HG02642 (cell line): Measurements from ENCODE around the gene LAD1.

Source experiments
- ATAC-seq: cut with Tn5 transposase; IDR thresholded peaks from one replicate; pipeline ENCODE4 v1.9.1; 2021; ENCODE audit warnings: mild to moderate bottlenecking; ENCODE audit not compliant: unreplicated experiment, poor library complexity

Gene LAD1

DNA sequence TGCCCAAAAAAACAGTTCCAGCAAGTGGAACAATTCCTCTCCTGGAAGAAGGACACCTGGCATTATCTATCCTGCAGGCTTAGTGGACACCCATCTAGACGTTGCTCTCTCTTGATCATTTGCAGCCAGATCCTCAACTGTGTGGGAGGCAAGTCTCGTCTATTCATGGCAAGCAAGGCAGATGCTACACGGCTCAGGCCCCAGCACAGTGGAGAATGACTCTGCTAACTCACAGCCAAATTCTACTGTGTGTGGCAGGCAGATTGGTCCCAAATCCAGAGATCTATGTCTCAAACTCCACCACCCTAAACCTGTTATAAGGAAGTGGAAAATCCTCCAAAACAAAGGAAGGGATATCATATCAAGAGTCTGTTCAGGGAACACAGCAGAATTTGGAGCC lies 28.6 kb downstream of the LAD1 start:
- no peak for ATAC-seq

GRCh38 chr1:201369209-201369608 lies 29.9 kb downstream of the LAD1 start:
- no peak for ATAC-seq

- ATAC-seq: no peak
Measured at GRCh38 chr1:201366696-201367095, 32.4 kb downstream of the LAD1 start.

- no peak for ATAC-seq
Measured at GRCh38 chr1:201365251-201365650, 33.9 kb downstream of the LAD1 start.

GRCh38 chr1:201364808-201365105 lies 34.4 kb downstream of the LAD1 start:
- ATAC-seq: no peak

GRCh38 chr1:201363467-201363866 lies 35.7 kb downstream of the LAD1 start:
- no peak for ATAC-seq

GRCh38 chr1:201362906-201363305 lies 36.2 kb downstream of the LAD1 start:
- no peak for ATAC-seq

DNA sequence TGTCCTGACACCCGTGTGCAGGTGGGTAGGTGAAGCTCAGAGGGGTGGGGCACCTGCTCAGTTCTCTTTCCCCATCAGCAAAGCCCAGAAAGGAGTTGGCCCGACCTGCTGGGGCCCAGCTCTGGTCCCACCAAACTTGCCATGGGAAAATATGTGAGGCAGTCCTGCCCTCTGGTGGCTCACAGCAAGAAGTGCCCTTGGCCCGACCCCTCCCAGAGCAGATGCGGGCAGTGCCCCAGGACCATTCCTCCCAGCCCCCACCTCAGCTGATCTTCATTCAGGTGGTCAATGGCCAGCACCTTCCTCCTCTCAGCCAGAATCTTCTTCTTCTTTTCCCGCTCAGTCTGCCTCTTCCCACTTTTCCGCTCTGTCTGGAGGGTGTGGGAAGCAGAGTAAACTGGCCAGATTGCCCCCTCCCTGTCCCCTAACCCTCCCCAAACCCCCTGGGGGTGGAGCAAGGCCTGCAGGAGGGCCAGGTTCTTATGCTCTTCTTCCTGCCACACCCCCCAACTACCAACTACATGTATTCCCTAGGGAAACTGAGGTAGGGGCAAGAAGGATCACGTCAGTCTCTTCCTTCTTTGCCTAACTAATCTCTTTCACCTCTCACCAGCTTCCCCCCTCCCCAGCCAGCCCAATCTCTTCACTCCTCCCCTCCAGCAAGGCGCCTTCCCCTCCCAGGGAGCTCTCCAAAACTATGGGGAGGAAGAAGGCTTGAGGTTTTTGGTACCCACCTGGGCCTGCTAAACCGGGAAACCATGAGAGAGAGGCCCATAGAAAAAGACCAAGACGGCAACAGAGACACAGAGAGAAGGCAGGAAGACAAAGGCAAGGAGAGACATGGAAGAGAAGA lies 37.2 kb downstream of the LAD1 start:
- peak; percentile 69 for ATAC-seq

GRCh38 chr1:201360901-201361651 lies 38.0 kb downstream of the LAD1 start:
- ATAC-seq: no peak

DNA sequence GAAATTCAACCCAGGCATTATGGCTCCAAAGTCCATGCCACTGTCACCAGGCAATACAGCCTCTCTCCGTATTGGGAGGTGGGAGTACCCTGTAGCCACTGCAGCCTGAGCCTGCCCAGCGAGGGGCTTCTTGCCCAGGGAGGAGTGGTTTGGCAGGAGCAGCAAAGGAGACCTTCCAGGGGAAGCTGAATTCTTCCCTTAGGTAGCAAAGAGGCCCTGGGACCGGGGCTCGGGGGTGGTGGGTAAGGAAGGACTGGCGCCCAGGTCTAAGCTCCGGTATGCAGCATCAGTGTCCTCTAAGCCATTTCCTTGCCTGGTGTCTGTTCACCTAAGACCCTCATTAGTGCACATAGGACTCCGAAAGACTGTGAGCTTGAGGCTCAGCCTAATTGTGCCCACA lies 38.6 kb downstream of the LAD1 start:
- no peak for ATAC-seq

GRCh38 chr1:201359873-201360210 lies 39.3 kb downstream of the LAD1 start:
- ATAC-seq: no peak

GRCh38 chr1:201359031-201359872 lies 39.9 kb downstream of the LAD1 start:
- ATAC-seq: no peak

DNA sequence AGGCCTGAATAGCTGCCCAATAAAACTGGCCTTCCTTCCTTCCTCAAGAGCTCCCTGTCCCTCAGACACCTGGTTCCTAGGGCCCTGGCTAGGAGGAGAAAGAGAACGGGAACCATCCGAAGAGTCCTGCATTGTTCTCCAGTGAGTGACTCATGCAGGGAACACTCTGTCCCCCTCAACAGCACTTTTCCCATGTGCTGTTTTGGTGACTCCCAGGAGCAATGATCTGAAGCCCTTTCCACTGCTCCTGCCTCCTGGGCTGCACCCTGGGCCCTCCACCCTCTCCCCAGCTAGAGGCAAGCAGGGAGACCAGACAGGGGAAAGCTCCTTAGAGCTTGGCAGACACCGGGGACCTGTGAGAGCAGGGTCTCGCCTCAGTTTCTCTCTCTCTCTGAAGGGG lies 40.5 kb downstream of the LAD1 start:
- ATAC-seq: no peak

DNA sequence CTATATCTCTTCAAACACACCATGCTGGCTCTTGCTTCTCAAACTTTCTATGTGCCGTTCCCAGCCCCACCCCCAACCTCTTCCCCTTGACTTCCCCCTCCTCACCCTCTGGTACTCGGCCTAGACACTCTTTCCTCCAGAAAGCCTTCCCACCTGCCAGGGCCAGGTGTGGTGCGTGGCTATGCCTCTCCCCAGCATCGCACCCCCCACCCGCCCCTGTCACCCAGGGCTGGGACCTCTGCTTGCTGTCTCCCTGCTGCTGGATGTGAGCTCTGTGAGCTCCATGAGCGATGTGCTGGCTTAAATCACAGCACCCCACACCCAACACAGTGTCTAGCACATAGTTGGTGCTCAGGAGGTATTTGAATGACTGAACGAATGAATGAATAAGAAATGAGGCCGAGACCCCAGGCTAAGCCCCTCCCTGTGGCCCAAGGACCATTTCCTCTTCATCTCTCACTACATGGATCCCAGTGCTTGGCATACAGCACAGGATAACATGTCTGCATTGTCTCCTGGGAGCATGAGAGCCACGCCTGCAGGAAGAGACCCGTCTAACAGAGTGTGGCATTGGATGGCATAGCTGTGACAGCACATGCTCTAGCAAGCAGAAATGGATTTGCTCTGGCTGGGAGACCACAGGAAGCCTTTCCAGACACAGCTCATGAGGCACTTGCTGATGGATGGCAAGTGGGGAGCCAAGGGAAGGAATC lies 41.3 kb downstream of the LAD1 start:
- no peak for ATAC-seq

DNA sequence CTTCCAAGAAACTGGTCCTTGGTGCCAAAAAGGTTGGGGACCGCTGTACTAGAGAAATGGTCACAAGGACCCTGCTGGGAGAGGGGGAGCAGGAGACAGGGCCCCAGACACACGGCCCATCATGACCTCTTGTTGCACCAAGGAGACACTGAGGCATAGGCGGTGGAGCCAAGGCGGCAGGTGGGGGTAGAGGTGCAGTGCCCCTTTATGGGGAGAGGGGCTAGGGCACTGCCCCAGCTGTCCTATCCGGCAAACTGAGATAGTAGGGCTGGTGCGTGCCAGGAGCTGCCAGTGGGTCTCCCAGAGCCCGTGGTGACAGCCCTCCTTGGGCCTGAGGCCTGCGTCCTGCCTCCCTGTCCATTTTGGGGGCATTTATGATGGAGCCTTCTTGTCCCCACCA lies 41.9 kb downstream of the LAD1 start:
- ATAC-seq: no peak

DNA sequence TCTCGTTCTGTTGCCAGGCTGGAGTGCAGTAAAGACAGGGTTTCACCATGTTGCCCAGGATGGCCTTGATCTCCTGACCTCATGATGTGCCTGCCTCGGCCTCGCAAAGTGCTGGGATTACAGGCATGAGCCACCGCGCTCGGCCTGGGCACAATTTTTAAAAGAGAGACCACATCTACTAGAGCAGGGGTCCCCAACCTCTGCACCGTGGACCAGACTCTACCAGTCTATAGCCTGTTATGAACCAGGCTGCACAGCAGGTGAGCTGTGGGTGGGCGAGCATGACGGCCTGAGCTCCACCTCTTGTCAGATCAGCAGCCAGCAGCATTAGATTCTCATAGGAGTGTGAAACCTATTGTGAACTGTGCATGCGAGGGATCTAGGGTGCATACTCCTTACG lies 42.4 kb downstream of the LAD1 start:
- ATAC-seq: no peak

GRCh38 chr1:201356236-201356635 lies 42.9 kb downstream of the LAD1 start:
- ATAC-seq: no peak

DNA sequence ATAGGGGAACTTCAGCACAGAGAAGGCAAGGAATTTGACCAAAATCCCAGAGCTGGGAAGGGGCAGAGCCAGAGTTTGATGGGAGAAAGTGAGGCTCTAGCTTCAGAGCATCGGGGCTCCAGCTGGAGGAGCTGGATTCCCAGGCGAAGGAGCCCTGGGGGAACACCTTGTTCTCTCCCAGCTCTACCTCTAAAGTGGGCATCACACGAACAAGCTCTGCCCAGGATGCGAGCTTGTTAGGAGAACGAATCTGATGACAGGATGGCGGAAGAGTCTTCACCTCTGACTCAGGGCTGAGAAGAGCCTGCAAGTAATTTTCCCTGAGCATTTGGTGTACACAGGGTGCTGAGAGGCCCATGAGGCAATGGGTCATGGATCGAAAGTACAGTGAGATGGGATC lies 43.7 kb downstream of the LAD1 start:
- ATAC-seq: no peak

- ATAC-seq: no peak
Measured at GRCh38 chr1:201354901-201355295, 44.2 kb downstream of the LAD1 start.

GRCh38 chr1:201354151-201354900 lies 44.8 kb downstream of the LAD1 start:
- ATAC-seq: no peak
